Stomach (tissue), 9 donors: ENCODE data around the gene NEDD4L. TPM values are rescaled to one million over a fixed set of nuclear protein-coding genes. Genes with fewer than 3 reads are reported as not detected.
A peak's percentile ranks its signal among the peaks of the same experiment; 100 is the strongest.

Experiments
- DNase-seq, 2 donors: peaks; one replicate each; pipeline versions ENCODE4 v3.0.0 to v3.0.0-alpha.2; 2013 to 2019
- H3K27ac ChIP-seq, 5 donors: fragments of 200-600 bp in 4 of 5; sonication (generic) in 4 of 5; one replicate each; pipeline ENCODE4 v1.5.1; 2013 to 2019; ENCODE audit warnings: mild to moderate bottlenecking in 1 of 5, moderate library complexity in 1 of 5
- H3K27me3 ChIP-seq, 3 donors: fragments of 200-600 bp; sonication (generic); one replicate each; pipeline ENCODE4 v1.5.1; 2017 to 2019; ENCODE audit warnings: mixed run types in 1 of 3
- H3K36me3 ChIP-seq, 4 donors: fragments of 200-600 bp; sonication (generic); 1 replicate in 3 of 4; 2 replicates in 1 of 4; pipeline ENCODE4 v1.5.1; 2016 to 2019
- H3K4me1 ChIP-seq, 4 donors: fragments of 200-600 bp; sonication (generic); one replicate each; pipeline ENCODE4 v1.5.1; 2016 to 2019
- H3K4me3 ChIP-seq, 4 donors: fragments of 200-600 bp; sonication (generic) in 3 of 4; one replicate each; pipeline ENCODE4 v1.5.1; 2016 to 2019; ENCODE audit warnings: mild to moderate bottlenecking in 1 of 4
- H3K9me3 ChIP-seq, 4 donors: fragments of 200-600 bp; sonication (generic); one replicate each; pipeline ENCODE4 v1.5.1; 2016 to 2019
- CTCF ChIP-seq, 7 experiments: fragments of 450-650 bp in 4 of 7; fragments of 200-600 bp in 3 of 7; sonication (generic) in 3 of 7; IDR thresholded peaks; one replicate each; pipeline ENCODE4 v1.5.1; 2016 to 2019; ENCODE audit warnings: antibody characterized with exemption in 7 of 7, control low read depth in 2 of 7, mild to moderate bottlenecking in 1 of 7
- EP300 ChIP-seq: sonication (generic); formaldehyde crosslinking; IDR thresholded peaks from one replicate; pipeline ENCODE4 v1.6.1; 2017; ENCODE audit warnings: antibody characterized with exemption
- POLR2A ChIP-seq, 4 donors: fragments of 450-650 bp; IDR thresholded peaks; one replicate each; pipeline ENCODE4 v1.6.1; 2016; ENCODE audit warnings: antibody characterized with exemption in 4 of 4, control low read depth in 2 of 4, mild to moderate bottlenecking in 1 of 4, moderate library complexity in 1 of 4
- POLR2AphosphoS5 ChIP-seq, 3 donors: sonication (generic); formaldehyde crosslinking; IDR thresholded peaks; one replicate each; pipeline ENCODE4 v1.6.1; 2016; ENCODE audit warnings: antibody characterized with exemption in 3 of 3
- WGBS, 5 donors: extraction: QIAGEN DNeasy Blood & Tissue Kit in 3 of 5; methylation state at CpG; one replicate each; pipeline versions ENCODE4 v1.1.5 to v1.1.7; 2013 to 2018; 5-methylcytosine and 5-hydroxymethylcytosine counted together
- intact Hi-C: fragments of 100-400 bp; cut with DNase I; formaldehyde crosslinking; loops from one replicate; pipeline ENCODE4 v1.15.1; 2023; ENCODE audit warnings: low total_unique reads
- polyA plus RNA-seq, 3 donors: library from polyadenylated mRNA; stranded (reverse); fragments of 200-250 nt; gene quantifications; one replicate each; pipeline ENCODE4 v1.2.3, GENCODE V29; 2013
- total RNA-seq, 5 donors: library from RNA; depleted of rRNA; stranded (reverse); fragments of >200 nt; gene quantifications; one replicate each; pipeline versions ENCODE4 v1.1.0 to v1.2.3, GENCODE V29; 2014 to 2016
- donor health status: healthy with polysubstance abuse.
- donor health status: Bipolar disorder and iron deficiency.
- donor health status: healthy.

Gene NEDD4L
- total and polyA plus RNA-seq, 8 donors, result 46.1 to 315 (median 129) TPM

DNA sequence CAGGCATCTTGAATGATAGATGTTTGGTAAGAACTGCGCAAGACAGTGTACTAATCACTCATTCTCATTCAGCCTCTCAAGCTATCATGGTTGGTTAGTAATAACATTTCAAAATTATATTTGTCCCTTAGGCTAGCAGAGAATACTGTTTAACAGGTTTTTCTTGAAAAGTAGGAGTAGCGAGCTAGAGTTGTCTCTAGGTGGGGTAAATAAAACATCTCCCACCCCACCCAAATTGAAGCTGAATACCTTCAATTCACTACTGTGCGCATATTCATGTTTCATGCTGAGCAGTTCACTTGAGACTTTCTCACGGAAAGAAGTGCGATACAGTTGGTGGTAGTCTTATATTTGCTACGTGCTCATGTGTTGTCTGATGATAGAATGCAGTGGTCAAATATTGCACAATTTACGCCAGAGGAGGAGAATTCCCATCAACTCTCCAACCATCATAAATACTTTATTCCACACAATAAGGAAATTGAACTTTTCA, 49.3 kb downstream of the NEDD4L start:
- H3K9me3 ChIP-seq, result no peaks in the 10 kb centered on the region
- 82 to 92% (median 86%) methylated on average over 7 of the region's 7 CpGs for WGBS, 5 donors
- no peak overlapping the region for H3K27ac ChIP-seq
- no peaks in the 10 kb centered on the region for H3K36me3 ChIP-seq
- DNase-seq, result no peak
- TF ChIP-seq POLR2AphosphoS5 (IDR thresholded peaks at IDR 0.05), result no peak
- TF ChIP-seq EP300, result no peak
- no peak for TF ChIP-seq CTCF (IDR thresholded peaks at IDR 0.05)
- TF ChIP-seq POLR2A (IDR thresholded peaks at IDR 0.05), result no peak
- intact Hi-C loops, result no loop called here
- H3K27me3 ChIP-seq, result no peaks in the 10 kb centered on the region
- no peak overlapping the region for H3K4me3 ChIP-seq
- H3K4me1 ChIP-seq, result peaks cover 16 to 46% (median 39%) of the 10 kb centered on the region in 4 donors

GRCh38 chr18:58095222-58095621, 51.2 kb downstream of the NEDD4L start:
- no peak for TF ChIP-seq EP300
- TF ChIP-seq POLR2A (IDR thresholded peaks at IDR 0.05), result no peak
- no peak for TF ChIP-seq POLR2AphosphoS5 (IDR thresholded peaks at IDR 0.05)
- TF ChIP-seq CTCF (IDR thresholded peaks at IDR 0.05), result no peak
- intact Hi-C loops, result no loop called here
- no peak for DNase-seq
- Histone ChIP-seq H3K36me3 (no peaks in the 10 kb centered on the region), H3K9me3 (no peaks in the 10 kb centered on the region), H3K27me3 (no peaks in the 10 kb centered on the region), H3K4me1 (peaks cover 14 to 34% (median 30%) of the 10 kb centered on the region in 4 donors), H3K27ac (no peak overlapping the region), H3K4me3 (no peak overlapping the region)
- 76 to 84% (median 82%) methylated on average over 8 of the region's 8 CpGs for WGBS, 5 donors

DNA sequence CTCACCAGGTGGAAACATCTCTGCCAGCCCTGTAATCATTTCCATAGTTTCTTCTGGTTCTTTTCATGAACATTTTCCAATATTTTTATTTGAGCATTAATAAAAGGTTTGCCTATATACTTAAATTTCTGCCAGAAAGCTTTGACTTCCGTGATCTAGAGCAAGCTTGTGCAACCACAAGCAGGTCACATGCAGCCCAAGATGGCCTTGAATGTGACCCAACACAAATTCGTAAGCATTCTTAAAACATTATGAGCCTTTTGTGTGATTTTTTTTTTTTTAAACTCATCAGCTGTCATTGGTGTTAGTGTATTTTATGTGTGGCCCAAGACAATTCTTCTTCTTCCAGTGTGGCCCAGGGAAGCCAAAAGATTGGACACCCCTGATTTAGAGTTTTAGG, 51.6 kb downstream of the NEDD4L start:
- DNase-seq, result no peak
- intact Hi-C loops, result no loop called here
- Histone ChIP-seq H3K27me3 (no peaks in the 10 kb centered on the region), H3K4me1 (peaks cover 14 to 35% (median 31%) of the 10 kb centered on the region in 4 donors), H3K27ac (no peak overlapping the region), H3K9me3 (no peaks in the 10 kb centered on the region), H3K36me3 (no peaks in the 10 kb centered on the region), H3K4me3 (no peak overlapping the region)
- TF ChIP-seq EP300 (no peak), POLR2AphosphoS5 (IDR thresholded peaks at IDR 0.05) (no peak), CTCF (IDR thresholded peaks at IDR 0.05) (no peak), POLR2A (IDR thresholded peaks at IDR 0.05) (no peak)
- WGBS, 5 donors, result 43 to 80% (median 68%) methylated on average over 2 of the region's 2 CpGs

DNA sequence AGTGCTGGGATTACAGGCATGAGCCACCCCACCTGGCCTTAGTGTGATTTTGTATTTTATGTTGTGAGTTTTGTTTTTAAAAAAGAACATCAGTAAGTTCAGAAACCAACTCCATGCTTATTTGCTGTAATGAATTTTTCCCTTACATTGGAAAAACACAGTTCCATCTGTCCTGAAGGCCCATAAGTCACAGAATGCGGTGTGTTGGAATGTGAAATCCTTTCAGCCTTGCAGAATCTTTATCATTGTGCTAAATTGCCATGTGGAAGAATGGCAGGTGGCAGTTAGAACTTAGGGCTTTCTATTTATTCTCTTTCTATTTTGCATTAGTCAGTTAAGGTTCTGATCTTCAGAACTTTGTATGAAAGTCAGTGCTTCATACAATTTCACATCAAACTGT, 52.6 kb downstream of the NEDD4L start:
- H3K4me1 ChIP-seq, result peaks cover 14 to 26% (median 22%) of the 10 kb centered on the region in 4 donors
- no peak for DNase-seq
- 75 to 84% (median 78%) methylated on average over 1 of the region's 1 CpG for WGBS, 5 donors
- TF ChIP-seq POLR2A (IDR thresholded peaks at IDR 0.05) (no peak), EP300 (no peak), POLR2AphosphoS5 (IDR thresholded peaks at IDR 0.05) (no peak), CTCF (IDR thresholded peaks at IDR 0.05) (no peak)
- H3K36me3 ChIP-seq, result no peaks in the 10 kb centered on the region
- H3K27me3 ChIP-seq, result no peaks in the 10 kb centered on the region
- no peak overlapping the region for H3K4me3 ChIP-seq
- intact Hi-C loops, result no loop called here
- H3K27ac ChIP-seq, result peak overlapping the region in 3 of 5 donors; percentile 18 to 56 (median 55)
- H3K9me3 ChIP-seq, result no peaks in the 10 kb centered on the region
